Smooth muscle cell (in vitro differentiated cells): Measurements from ENCODE around the gene CACHD1. TPM values are rescaled to one million over a fixed set of nuclear protein-coding genes. Genes with fewer than 3 reads are reported as not detected.

Experiments
- DNase-seq: peaks from one replicate; lab custom pipeline; 2025; ENCODE audit not compliant: unreplicated experiment; lab: John Stamatoyannopoulos, UW
- H2AFZ ChIP-seq: fragments of 200-600 bp; sonication (generic); 2 replicates; pipeline ENCODE4 v1.6.0; 2016; ENCODE audit warnings: antibody characterized with exemption, low read depth, mild to moderate bottlenecking
- H3F3A ChIP-seq: fragments of 200-600 bp; sonication (generic); 2 replicates; pipeline ENCODE4 v1.6.0; 2017; ENCODE audit warnings: antibody characterized with exemption, low read depth
- H3K27ac ChIP-seq: fragments of 200-600 bp; sonication (generic); 2 replicates; pipeline ENCODE4 v1.5.1; 2016; ENCODE audit warnings: low read depth, mild to moderate bottlenecking
- H3K27me3 ChIP-seq: fragments of 200-600 bp; sonication (generic); 2 replicates; pipeline ENCODE4 v1.6.1; 2016; ENCODE audit warnings: low read depth, mild to moderate bottlenecking
- H3K36me3 ChIP-seq: fragments of 200-600 bp; sonication (generic); 2 replicates; pipeline ENCODE4 v1.5.1; 2016; ENCODE audit warnings: low read depth
- H3K4me1 ChIP-seq: fragments of 200-600 bp; sonication (generic); 2 replicates; pipeline ENCODE4 v1.5.1; 2016; ENCODE audit warnings: low read depth
- H3K4me2 ChIP-seq: fragments of 200-600 bp; sonication (generic); 2 replicates; pipeline ENCODE4 v1.6.0; 2016; ENCODE audit warnings: mild to moderate bottlenecking
- H3K4me3 ChIP-seq: fragments of 200-600 bp; sonication (generic); 2 replicates; pipeline ENCODE4 v1.5.1; 2016; ENCODE audit warnings: mild to moderate bottlenecking
- H3K79me2 ChIP-seq: fragments of 200-600 bp; sonication (generic); 2 replicates; pipeline ENCODE4 v1.6.0; 2016; ENCODE audit warnings: low read depth, mild to moderate bottlenecking
- H3K9ac ChIP-seq: fragments of 200-600 bp; sonication (generic); 2 replicates; pipeline ENCODE4 v1.6.0; 2016; ENCODE audit warnings: low read depth
- H3K9me3 ChIP-seq: fragments of 200-600 bp; sonication (generic); replicated peaks from 2 replicates; pipeline ENCODE4 v1.5.1; 2016; ENCODE audit warnings: low read depth
- H4K20me1 ChIP-seq: fragments of 200-600 bp; sonication (generic); 2 replicates; pipeline ENCODE4 v1.6.0; 2016; ENCODE audit warnings: low read depth
- WGBS: methylation state at CpG from one replicate; pipeline ENCODE4 v1.1.7; 2016; ENCODE audit warnings: low lambda C conversion rate; 5-methylcytosine and 5-hydroxymethylcytosine counted together
- polyA plus RNA-seq: library from polyadenylated mRNA; unstranded; fragments of >200 nt; fragmentation: Nextera tagmentation; extraction: Ambion mirVana; gene quantifications from 2 replicates; pipeline ENCODE4 v1.2.1, GENCODE V29; 2016
- total RNA-seq: library from RNA; depleted of rRNA; stranded (reverse); fragments of >200 nt; gene quantifications from 2 replicates; pipeline ENCODE4 v1.2.3, GENCODE V29; 2014
- TF ChIP-seq, protein P1 (sequence below): fragments of 200-600 bp; sonication (generic); IDR thresholded peaks from 2 replicates; pipeline ENCODE4 v1.5.1; 2017; ENCODE audit warnings: borderline replicate concordance, mild to moderate bottlenecking, antibody characterized with exemption; ENCODE audit not compliant: insufficient read depth, poor library complexity, severe bottlenecking

Gene CACHD1
- total and polyA plus RNA-seq, 2 experiments from 2014 or later, result 12.9 to 20.8 TPM

GRCh38 chr1:64567426-64568170, 97.7 kb downstream of the CACHD1 start:
- Histone ChIP-seq H3K27me3 (no peaks in the 10 kb centered on the region), H2AFZ (no peak overlapping the region), H3K4me1 (peaks cover 15% of the 10 kb centered on the region), H3K4me2 (no peak overlapping the region), H3K36me3 (peaks cover 4% of the 10 kb centered on the region), H3K9me3 (peaks cover 4% of the 10 kb centered on the region), H3F3A (no peaks in the 10 kb centered on the region), H3K4me3 (no peak overlapping the region), H4K20me1 (no peaks in the 10 kb centered on the region), H3K27ac (no peak overlapping the region), H3K79me2 (no peaks in the 10 kb centered on the region), H3K9ac (no peak overlapping the region)
- WGBS, result 82% methylated on average over 7 of the region's 7 CpGs
- no peak for DNase-seq
- TF ChIP-seq, protein P1, sequence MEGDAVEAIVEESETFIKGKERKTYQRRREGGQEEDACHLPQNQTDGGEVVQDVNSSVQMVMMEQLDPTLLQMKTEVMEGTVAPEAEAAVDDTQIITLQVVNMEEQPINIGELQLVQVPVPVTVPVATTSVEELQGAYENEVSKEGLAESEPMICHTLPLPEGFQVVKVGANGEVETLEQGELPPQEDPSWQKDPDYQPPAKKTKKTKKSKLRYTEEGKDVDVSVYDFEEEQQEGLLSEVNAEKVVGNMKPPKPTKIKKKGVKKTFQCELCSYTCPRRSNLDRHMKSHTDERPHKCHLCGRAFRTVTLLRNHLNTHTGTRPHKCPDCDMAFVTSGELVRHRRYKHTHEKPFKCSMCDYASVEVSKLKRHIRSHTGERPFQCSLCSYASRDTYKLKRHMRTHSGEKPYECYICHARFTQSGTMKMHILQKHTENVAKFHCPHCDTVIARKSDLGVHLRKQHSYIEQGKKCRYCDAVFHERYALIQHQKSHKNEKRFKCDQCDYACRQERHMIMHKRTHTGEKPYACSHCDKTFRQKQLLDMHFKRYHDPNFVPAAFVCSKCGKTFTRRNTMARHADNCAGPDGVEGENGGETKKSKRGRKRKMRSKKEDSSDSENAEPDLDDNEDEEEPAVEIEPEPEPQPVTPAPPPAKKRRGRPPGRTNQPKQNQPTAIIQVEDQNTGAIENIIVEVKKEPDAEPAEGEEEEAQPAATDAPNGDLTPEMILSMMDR, result no peak

DNA sequence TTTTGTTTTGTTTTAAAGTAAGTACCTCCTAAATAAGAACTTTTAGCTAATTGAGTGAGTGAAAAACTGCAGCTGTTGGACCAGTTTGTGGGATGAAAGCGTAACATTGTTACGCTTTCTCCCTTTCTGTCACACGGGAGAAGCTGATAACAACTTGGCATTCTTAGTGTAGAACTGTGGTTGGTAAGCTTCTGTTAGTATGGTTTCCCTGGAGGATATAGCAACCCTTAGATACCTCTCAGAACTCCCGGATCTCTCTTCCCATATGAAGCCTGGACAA, 98.2 kb downstream of the CACHD1 start:
- Histone ChIP-seq H3K4me3 (no peak overlapping the region), H3K9ac (no peak overlapping the region), H3F3A (no peaks in the 10 kb centered on the region), H3K79me2 (no peaks in the 10 kb centered on the region), H3K27me3 (no peaks in the 10 kb centered on the region), H3K9me3 (no peaks in the 10 kb centered on the region), H3K4me2 (no peak overlapping the region), H3K4me1 (peaks cover 19% of the 10 kb centered on the region), H3K27ac (no peak overlapping the region), H3K36me3 (no peaks in the 10 kb centered on the region), H2AFZ (no peak overlapping the region), H4K20me1 (no peaks in the 10 kb centered on the region)
- no peak for DNase-seq
- TF ChIP-seq, protein P1, result no peak
- WGBS, result 69% methylated on average over 4 of the region's 4 CpGs

- TF ChIP-seq, protein P1, result no peak
- Histone ChIP-seq H3K9me3 (no peaks in the 10 kb centered on the region), H3K27me3 (no peaks in the 10 kb centered on the region), H3K9ac (no peak overlapping the region), H3K79me2 (no peaks in the 10 kb centered on the region), H4K20me1 (no peaks in the 10 kb centered on the region), H2AFZ (no peak overlapping the region), H3F3A (no peaks in the 10 kb centered on the region), H3K27ac (no peak overlapping the region), H3K4me3 (no peak overlapping the region), H3K36me3 (no peaks in the 10 kb centered on the region), H3K4me2 (peak overlapping the region; percentile 18), H3K4me1 (peaks cover 19% of the 10 kb centered on the region)
- no peak for DNase-seq
- 69% methylated on average over 4 of the region's 4 CpGs for WGBS
These were observed 99.5 kb downstream of the CACHD1 start for GRCh38 chr1:64569411-64569810.

DNA sequence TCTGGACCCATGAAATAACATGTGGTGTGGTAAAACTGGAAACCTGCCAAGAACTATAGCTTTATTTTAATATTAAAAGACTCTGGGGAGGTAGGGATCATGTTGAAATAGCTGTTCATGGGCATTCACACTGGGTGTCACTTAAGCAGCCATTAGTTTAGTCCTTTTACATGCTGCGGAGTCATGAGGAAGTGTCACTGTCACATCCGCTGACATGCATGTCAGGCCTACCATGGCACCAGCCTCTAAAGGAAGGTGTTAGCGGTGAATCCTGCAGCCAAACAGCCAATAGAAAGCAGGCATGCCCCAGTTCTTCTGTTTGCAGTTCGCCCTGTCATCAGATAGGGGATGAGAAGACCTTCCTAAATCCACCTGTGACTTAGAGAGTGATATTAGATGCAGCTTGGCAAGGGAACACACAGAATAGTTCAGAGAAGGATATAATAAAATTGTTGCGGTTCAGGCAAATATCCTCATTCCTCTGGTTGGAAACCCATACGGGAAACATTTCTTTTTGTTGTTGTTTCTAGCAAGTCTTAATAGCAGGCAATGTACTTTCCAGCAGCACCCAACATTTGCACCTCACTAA, 100.4 kb downstream of the CACHD1 start:
- H3K36me3 ChIP-seq, result no peaks in the 10 kb centered on the region
- H3K79me2 ChIP-seq, result no peaks in the 10 kb centered on the region
- H2AFZ ChIP-seq, result no peak overlapping the region
- WGBS, result over 99% methylated on average over 6 of the region's 6 CpGs
- H3K9ac ChIP-seq, result no peak overlapping the region
- H3F3A ChIP-seq, result no peaks in the 10 kb centered on the region
- H3K4me1 ChIP-seq, result peaks cover 19% of the 10 kb centered on the region
- H3K27me3 ChIP-seq, result no peaks in the 10 kb centered on the region
- no peak overlapping the region for H3K27ac ChIP-seq
- no peak overlapping the region for H3K4me3 ChIP-seq
- H3K4me2 ChIP-seq, result no peak overlapping the region
- H3K9me3 ChIP-seq, result no peaks in the 10 kb centered on the region
- no peak for DNase-seq
- TF ChIP-seq, protein P1, result no peak
- H4K20me1 ChIP-seq, result no peaks in the 10 kb centered on the region
